Type B pancreatic cell (in vitro differentiated cells): ENCODE data around the gene ZMYM3. TPM values are rescaled to one million over a fixed set of nuclear protein-coding genes. Genes with fewer than 3 reads are reported as not detected.

Experiments
- DNase-seq: peaks from one replicate; pipeline ENCODE4 v3.0.0; 2021; ENCODE audit warnings: mixed read lengths; ENCODE audit not compliant: unreplicated experiment; ENCODE audit errors: extremely low spot score
- H3K27ac Mint-ChIP-seq: 2 replicates; pipeline ENCODE4 v1.8.0; 2021; ENCODE audit warnings: mild to moderate bottlenecking, mixed read lengths
- H3K27me3 Mint-ChIP-seq: 2 replicates; pipeline ENCODE4 v1.8.0; 2021; ENCODE audit warnings: mixed read lengths
- H3K36me3 Mint-ChIP-seq: 2 replicates; pipeline ENCODE4 v1.8.0; 2021; ENCODE audit warnings: mixed read lengths
- H3K4me1 Mint-ChIP-seq: one replicate; pipeline ENCODE4 v1.8.0; 2021; ENCODE audit warnings: mixed read lengths; ENCODE audit not compliant: unreplicated experiment
- H3K4me3 Mint-ChIP-seq: 2 replicates; pipeline ENCODE4 v1.8.0; 2021; ENCODE audit warnings: mild to moderate bottlenecking, mixed read lengths
- H3K9me3 Mint-ChIP-seq: 2 replicates; pipeline ENCODE4 v1.8.0; 2021; ENCODE audit warnings: mixed read lengths
- total RNA-seq: library from RNA; stranded (reverse); gene quantifications from 2 replicates; pipeline ENCODE4 v1.2.1, GENCODE V29; 2021; ENCODE audit warnings: low replicate concordance
- TF ChIP-seq, protein P1 (sequence below): fragments of 200-600 bp; sonication (generic); conservative IDR thresholded peaks from 2 replicates; pipeline ENCODE4 v1.5.0; 2021; ENCODE audit warnings: antibody characterized with exemption, mild to moderate bottlenecking

The ZMYM3 gene
- total RNA-seq, 1 donor from 2014 or later: 67.8 TPM

DNA sequence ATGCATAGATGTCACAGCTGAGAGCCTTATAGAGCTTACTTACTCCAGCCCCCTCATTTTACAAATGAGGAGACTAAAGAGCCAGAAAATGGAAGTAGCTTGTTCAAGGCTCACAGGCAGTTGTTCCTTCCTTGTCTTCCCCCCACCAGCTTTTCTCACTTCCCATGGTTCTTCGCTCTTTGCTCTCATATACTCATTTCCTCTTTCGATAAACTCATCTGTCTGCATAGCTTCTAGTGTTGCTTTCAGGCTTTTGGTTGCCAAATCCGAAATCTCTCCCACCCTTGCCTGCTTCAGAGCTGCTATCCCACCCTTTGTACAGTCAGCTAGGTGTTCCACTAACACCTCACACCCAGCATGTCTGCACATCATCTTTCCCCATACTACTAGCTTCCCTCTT, 55.9 kb downstream of the ZMYM3 start:
- no peak overlapping the region for H3K27ac Mint-ChIP-seq
- no peaks in the 10 kb centered on the region for H3K9me3 Mint-ChIP-seq
- no peaks in the 10 kb centered on the region for H3K36me3 Mint-ChIP-seq
- no peaks in the 10 kb centered on the region for H3K4me1 Mint-ChIP-seq
- no peak for DNase-seq
- H3K27me3 Mint-ChIP-seq: no peaks in the 10 kb centered on the region
- TF ChIP-seq, protein P1, sequence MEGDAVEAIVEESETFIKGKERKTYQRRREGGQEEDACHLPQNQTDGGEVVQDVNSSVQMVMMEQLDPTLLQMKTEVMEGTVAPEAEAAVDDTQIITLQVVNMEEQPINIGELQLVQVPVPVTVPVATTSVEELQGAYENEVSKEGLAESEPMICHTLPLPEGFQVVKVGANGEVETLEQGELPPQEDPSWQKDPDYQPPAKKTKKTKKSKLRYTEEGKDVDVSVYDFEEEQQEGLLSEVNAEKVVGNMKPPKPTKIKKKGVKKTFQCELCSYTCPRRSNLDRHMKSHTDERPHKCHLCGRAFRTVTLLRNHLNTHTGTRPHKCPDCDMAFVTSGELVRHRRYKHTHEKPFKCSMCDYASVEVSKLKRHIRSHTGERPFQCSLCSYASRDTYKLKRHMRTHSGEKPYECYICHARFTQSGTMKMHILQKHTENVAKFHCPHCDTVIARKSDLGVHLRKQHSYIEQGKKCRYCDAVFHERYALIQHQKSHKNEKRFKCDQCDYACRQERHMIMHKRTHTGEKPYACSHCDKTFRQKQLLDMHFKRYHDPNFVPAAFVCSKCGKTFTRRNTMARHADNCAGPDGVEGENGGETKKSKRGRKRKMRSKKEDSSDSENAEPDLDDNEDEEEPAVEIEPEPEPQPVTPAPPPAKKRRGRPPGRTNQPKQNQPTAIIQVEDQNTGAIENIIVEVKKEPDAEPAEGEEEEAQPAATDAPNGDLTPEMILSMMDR: no peak
- H3K4me3 Mint-ChIP-seq: no peak overlapping the region

DNA sequence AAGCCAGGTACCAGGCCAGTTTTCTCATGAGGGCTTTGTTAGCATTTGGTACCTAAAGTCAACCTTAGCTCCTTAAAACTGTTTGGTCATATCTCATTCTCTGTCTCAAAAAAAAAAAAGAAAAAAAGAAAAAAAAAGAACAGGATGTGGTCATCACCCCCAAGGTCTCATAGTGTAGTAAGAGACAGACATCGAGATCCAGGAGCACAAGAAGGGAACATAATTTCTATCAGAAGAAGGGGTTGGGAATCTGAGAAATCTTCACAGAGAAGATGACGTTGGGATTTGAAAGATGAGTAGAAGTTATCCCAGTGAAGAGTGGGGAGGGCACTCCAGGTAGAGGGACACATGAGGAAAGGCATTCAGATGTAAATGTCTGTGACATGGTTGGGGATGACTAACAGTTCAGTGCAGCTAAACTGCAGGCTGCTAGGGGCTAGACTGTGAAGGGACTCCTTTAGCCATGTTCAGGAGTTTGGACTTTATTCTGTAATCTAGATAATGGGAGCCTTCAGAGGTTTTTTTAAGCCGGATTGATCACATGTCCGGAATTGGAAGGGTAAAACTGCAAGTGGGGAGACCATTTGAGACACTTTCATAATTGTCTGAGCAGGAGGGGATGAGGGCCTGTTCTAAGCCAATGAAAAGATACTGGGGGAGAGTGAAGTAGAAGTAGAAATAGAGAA, 57.8 kb downstream of the ZMYM3 start:
- Mint-ChIP-seq H3K4me3 (no peak overlapping the region), H3K27me3 (no peaks in the 10 kb centered on the region), H3K36me3 (no peaks in the 10 kb centered on the region), H3K9me3 (no peaks in the 10 kb centered on the region), H3K4me1 (no peaks in the 10 kb centered on the region), H3K27ac (no peak overlapping the region)
- TF ChIP-seq, protein P1: no peak
- DNase-seq: no peak

DNA sequence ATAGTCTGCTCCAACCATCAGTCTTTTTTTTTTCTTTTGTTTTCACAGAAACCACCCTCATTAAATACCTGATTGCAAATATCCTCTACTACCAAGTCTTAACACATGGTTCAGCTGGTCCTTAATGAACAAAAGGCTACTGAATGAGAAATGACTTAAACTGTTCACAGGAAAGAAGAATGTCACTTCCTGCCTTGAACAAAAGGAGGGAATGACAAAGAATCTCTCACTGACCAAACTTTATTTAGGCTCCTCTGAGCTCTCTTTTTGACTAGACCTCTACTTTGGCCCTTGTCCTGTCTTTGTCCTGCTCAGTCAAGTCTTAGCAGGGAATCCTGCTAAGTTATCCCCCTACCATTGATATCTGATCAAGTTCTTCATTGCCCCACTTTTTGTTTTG, 62.7 kb downstream of the ZMYM3 start:
- no peaks in the 10 kb centered on the region for H3K4me1 Mint-ChIP-seq
- H3K9me3 Mint-ChIP-seq: no peaks in the 10 kb centered on the region
- H3K36me3 Mint-ChIP-seq: no peaks in the 10 kb centered on the region
- TF ChIP-seq, protein P1: no peak
- H3K27me3 Mint-ChIP-seq: no peaks in the 10 kb centered on the region
- H3K27ac Mint-ChIP-seq: no peak overlapping the region
- no peak overlapping the region for H3K4me3 Mint-ChIP-seq
- no peak for DNase-seq

Other genes starting within 250 kb of the ZMYM3 start
- gene SNX12, start 185.8 kb downstream of the ZMYM3 start, total RNA-seq: 67.0 and 79.3 TPM in 2 replicates
- gene FOXO4, start 158.3 kb downstream of the ZMYM3 start, total RNA-seq: 18.8 and 34.1 TPM in 2 replicates
- not detected in 2 replicates for gene CXorf65, start 147.4 kb downstream of the ZMYM3 start, total RNA-seq
- gene IL2RG, start 142.6 kb downstream of the ZMYM3 start, total RNA-seq: 1.5 and 5.2 TPM in 2 replicates
- gene MED12, start 135.5 kb downstream of the ZMYM3 start, total RNA-seq: 44.1 and 77.2 TPM in 2 replicates
- gene NLGN3, start 109.3 kb downstream of the ZMYM3 start, total RNA-seq: 0.86 and 17.9 TPM in 2 replicates
- gene GJB1, start 30.9 kb downstream of the ZMYM3 start, total RNA-seq: 3.9 and 15.3 TPM in 2 replicates
- gene NONO, start 29.5 kb upstream of the ZMYM3 start, total RNA-seq: 428 and 634 TPM in 2 replicates
- 1.7 and 3.6 TPM in 2 replicates for gene ITGB1BP2, start 47.6 kb upstream of the ZMYM3 start, total RNA-seq
- 27.9 and 34.8 TPM in 2 replicates for gene TAF1, start 112.2 kb upstream of the ZMYM3 start, total RNA-seq